GM12878 (cell line): ENCODE data around the gene TMEM253. TPM values are rescaled to one million over a fixed set of nuclear protein-coding genes. Genes with fewer than 3 reads are reported as not detected.

Source experiments
- ATAC-seq: fragments of 200-7000 bp; cut with Tn5 transposase; 3 replicates; pipeline ENCODE4 v1.9.1; 2020; ENCODE audit warnings: mild to moderate bottlenecking, moderate library complexity
- BruUV-seq: library from RNA; stranded (reverse); fragments of 400-500 nt; replicated peaks from 2 replicates; lab custom pipeline; 2021; lab: Mats Ljungman, UMichigan
- CTCF ChIA-PET: fragments of 300-600 bp; sonication (Branson Sonifier 250); formaldehyde crosslinking; extraction: SDS; loops from one replicate; lab custom pipeline; 2021; ENCODE audit warnings: inconsistent platforms; lab: Yijun Ruan, JAX
- POLR2A ChIA-PET: fragments of 350-600 bp; formaldehyde crosslinking; extraction: SDS; loops from one replicate; lab custom pipeline; 2021; ENCODE audit warnings: inconsistent platforms; lab: Charles Lee
- RAD21 ChIA-PET: fragments of 300-600 bp; sonication (Branson Sonifier 250); formaldehyde crosslinking; loops from one replicate; lab custom pipeline; 2023; ENCODE audit warnings: antibody characterized with exemption; ENCODE audit not compliant: unreplicated experiment; lab: Charles Lee
- SMC1A ChIA-PET: fragments of 300-600 bp; sonication (Branson Sonifier 250); formaldehyde crosslinking; loops from one replicate; lab custom pipeline; 2023; ENCODE audit not compliant: unreplicated experiment, uncharacterized antibody; lab: Charles Lee
- DNase-seq: peaks from one replicate; pipeline ENCODE4 v3.0.0-alpha.2; 2011; ENCODE audit warnings: low read depth, low spot score
- FAIRE-seq: peaks from 3 replicates; lab custom pipeline; 2011; peaks lifted over from hg19 to GRCh38; lab: Jason Lieb, UNC
- H2AFZ ChIP-seq: 2 replicates; pipeline ENCODE4 v1.6.0; 2011; ENCODE audit warnings: low read depth, low read length, control low read depth; ENCODE audit not compliant: control insufficient read depth
- H3K27ac ChIP-seq: 2 replicates; pipeline ENCODE4 v1.5.1; 2011; ENCODE audit warnings: control low read depth; ENCODE audit not compliant: control insufficient read depth, insufficient read depth
- H3K27me3 ChIP-seq, 2 experiments: replicated peaks in 1 of 2; 2 replicates each; pipeline versions ENCODE4 v1.6.0 to v1.6.1; 2011; ENCODE audit warnings: low read length in 1 of 2; ENCODE audit not compliant: control insufficient read depth in 2 of 2, insufficient read depth in 2 of 2
- H3K36me3 ChIP-seq, 2 experiments: 2 replicates each; pipeline ENCODE4 v1.5.1; 2011; ENCODE audit warnings: low read length in 1 of 2; ENCODE audit not compliant: control insufficient read depth in 2 of 2, insufficient read depth in 2 of 2
- H3K4me1 ChIP-seq: 2 replicates; pipeline ENCODE4 v1.6.1; 2011; ENCODE audit warnings: mild to moderate bottlenecking, low read length, moderate library complexity, mixed read lengths; ENCODE audit not compliant: control insufficient read depth, insufficient read depth
- H3K4me2 ChIP-seq: 2 replicates; pipeline ENCODE4 v1.6.0; 2011; ENCODE audit warnings: control low read depth; ENCODE audit not compliant: control insufficient read depth, insufficient read depth
- H3K4me3 ChIP-seq: fragments of 200-600 bp; sonication (generic); 2 replicates; pipeline ENCODE4 v1.5.1; 2016
- H3K79me2 ChIP-seq: 2 replicates; pipeline ENCODE4 v1.6.0; 2011; ENCODE audit warnings: low read length; ENCODE audit not compliant: control insufficient read depth, insufficient read depth
- H3K9ac ChIP-seq: 2 replicates; pipeline ENCODE4 v1.8.0; 2011; ENCODE audit warnings: low read length, control low read depth, mixed read lengths; ENCODE audit not compliant: control insufficient read depth, insufficient read depth
- H3K9me3 ChIP-seq: replicated peaks from 3 replicates; pipeline ENCODE4 v1.5.1; 2011; ENCODE audit warnings: mild to moderate bottlenecking, low read length; ENCODE audit not compliant: control insufficient read depth, insufficient read depth
- H4K20me1 ChIP-seq: 2 replicates; pipeline ENCODE4 v1.6.0; 2011; ENCODE audit not compliant: control insufficient read depth, insufficient read depth
- ASH2L ChIP-seq: fragments of 300-600, 200-600 bp; sonication (generic); IDR thresholded peaks from 2 replicates; pipeline ENCODE4 v1.6.1; 2017; ENCODE audit warnings: low read depth, mild to moderate bottlenecking, borderline replicate concordance
- BMI1 ChIP-seq: fragments of 450-650 bp; IDR thresholded peaks from 2 replicates; pipeline ENCODE4 v1.6.1; 2016; ENCODE audit warnings: mild to moderate bottlenecking, moderate library complexity, borderline replicate concordance
- CTCF ChIP-seq, 3 experiments: IDR thresholded peaks in 2 of 3; conservative IDR thresholded peaks in 1 of 3; 2 replicates each; pipeline ENCODE4 v1.5.1; 2011; ENCODE audit warnings: low read depth in 3 of 3, low read length in 3 of 3, mild to moderate bottlenecking in 3 of 3, control low read depth in 2 of 3, moderate library complexity in 2 of 3, inconsistent platforms in 1 of 3, mixed read lengths in 1 of 3; ENCODE audit not compliant: control insufficient read depth in 2 of 3, insufficient read depth in 1 of 3; ENCODE audit errors: extremely low read depth in 1 of 3
- E2F8 ChIP-seq: fragments of 450-650 bp; IDR thresholded peaks from 2 replicates; pipeline ENCODE4 v1.6.1; 2018; ENCODE audit warnings: mild to moderate bottlenecking, low read depth, moderate library complexity; ENCODE audit not compliant: partially characterized antibody
- FOXM1 ChIP-seq: IDR thresholded peaks from 2 replicates; pipeline ENCODE4 v1.6.1; 2012; ENCODE audit warnings: low read depth, mild to moderate bottlenecking, inconsistent platforms, low read length, moderate library complexity
- GATAD2B ChIP-seq: fragments of 450-650 bp; conservative IDR thresholded peaks from 2 replicates; pipeline ENCODE4 v1.6.1; 2017; ENCODE audit warnings: low read depth, mild to moderate bottlenecking, moderate library complexity
- JUND ChIP-seq: IDR thresholded peaks from 2 replicates; pipeline ENCODE4 v1.6.1; 2012; ENCODE audit warnings: low read depth, mild to moderate bottlenecking, low read length, improper control_type of control experiment, moderate library complexity
- MYB ChIP-seq: fragments of 150-350 bp; IDR thresholded peaks from 2 replicates; pipeline ENCODE4 v1.6.1; 2014; ENCODE audit warnings: mild to moderate bottlenecking, low read depth, low read length, borderline replicate concordance
- NBN ChIP-seq: fragments of 450-650 bp; IDR thresholded peaks from 2 replicates; pipeline ENCODE4 v1.6.1; 2016
- NFXL1 ChIP-seq: fragments of 450-650 bp; IDR thresholded peaks from 2 replicates; pipeline ENCODE4 v1.6.1; 2017; ENCODE audit warnings: antibody characterized with exemption, mild to moderate bottlenecking, borderline replicate concordance
- PAX5 ChIP-seq: IDR thresholded peaks from 2 replicates; pipeline ENCODE4 v1.6.1; 2011; ENCODE audit warnings: low read depth, low read length, borderline replicate concordance
- RBBP5 ChIP-seq: fragments of 200-600 bp; sonication (generic); conservative IDR thresholded peaks from 2 replicates; pipeline ENCODE4 v1.6.1; 2016
- SREBF2 ChIP-seq: IDR thresholded peaks from 2 replicates; pipeline ENCODE4 v1.6.1; 2012; ENCODE audit warnings: mild to moderate bottlenecking, low read length
- STAT1 ChIP-seq: fragments of 450-650 bp; conservative IDR thresholded peaks from 2 replicates; pipeline ENCODE4 v1.6.1; 2014; ENCODE audit warnings: antibody characterized with exemption, mild to moderate bottlenecking
- STAT3 ChIP-seq: IDR thresholded peaks from 2 replicates; pipeline ENCODE4 v1.6.1; 2011; ENCODE audit warnings: low read depth, low read length, improper control_type of control experiment
- YBX1 ChIP-seq: fragments of 450-650 bp; IDR thresholded peaks from 2 replicates; pipeline ENCODE4 v1.6.1; 2016; ENCODE audit warnings: antibody characterized with exemption
- WGBS: methylation state at CpG from one replicate; pipeline ENCODE4 v1.1.6; 2016; ENCODE audit warnings: low lambda C conversion rate; ENCODE audit not compliant: insufficient replicate concordance, insufficient coverage; ENCODE audit errors: missing lambda C conversion rate; 5-methylcytosine and 5-hydroxymethylcytosine counted together
- in situ Hi-C: fragments of 300-500 bp; cut with MboI; formaldehyde crosslinking; loops from 9 replicates; pipeline ENCODE4 v1.14.3; 2018; ENCODE audit warnings: mixed read lengths
- intact Hi-C: fragments of 100-400 bp; cut with micrococcal nuclease; formaldehyde crosslinking; loops from one replicate; pipeline ENCODE4 v1.14.2; 2022; ENCODE audit not compliant: unreplicated experiment
- polyA plus RNA-seq, 11 experiments: library from polyadenylated mRNA; depleted of rRNA in 4 of 11; unstranded in 6 of 11; stranded (reverse) in 5 of 11; fragments of >200 nt; fragmentation: Nextera tagmentation in 4 of 11; fragmentation: Illumina TruSeq in 1 of 11; extraction: Ambion mirVana in 4 of 11; extraction: Trizol in 1 of 11; gene quantifications; 1 replicate in 1 of 11; 2 replicates in 10 of 11; pipeline versions ENCODE4 v1.2.1 to v1.2.3, GENCODE V29; 2011 to 2016; ENCODE audit warnings: inconsistent platforms in 2 of 11, missing spikeins in 2 of 11, low read depth in 1 of 11
- total RNA-seq, 4 experiments: library from RNA; depleted of rRNA in 3 of 4; stranded (reverse); fragments of >200 nt in 3 of 4; fragmentation: Illumina TruSeq in 1 of 4; extraction: Trizol in 1 of 4; gene quantifications; 2 replicates each; pipeline versions ENCODE4 v1.2.1 to v1.2.3, GENCODE V29; 2013 to 2021
- TF ChIP-seq, protein P1 (sequence below): IDR thresholded peaks from 2 replicates; pipeline ENCODE4 v1.6.1; 2011; ENCODE audit warnings: low read depth, low read length, improper control_type of control experiment, borderline replicate concordance
- TF ChIP-seq, protein P2 (sequence below): IDR thresholded peaks from 2 replicates; pipeline ENCODE4 v1.6.1; 2011; ENCODE audit warnings: low read depth, mild to moderate bottlenecking, low read length, moderate library complexity, borderline replicate concordance; ENCODE audit errors: extremely low read depth

TMEM253 gene
- total and polyA plus RNA-seq, 10 of the 15 experiments (the other 5 are each of a cell fraction or from before 2014, with no cell fraction given) = 0.11 to 0.48 TPM; not detected in 8

- WGBS = 44% methylated on average over 17 of the region's 17 CpGs
- no peak for TF ChIP-seq RBBP5
- no peak for TF ChIP-seq NBN
- TF ChIP-seq GATAD2B = no peak
- no peak for TF ChIP-seq MYB
- TF ChIP-seq ASH2L = no peak
- TF ChIP-seq BMI1 = no peak
- no peak for TF ChIP-seq SREBF2
- no peak for TF ChIP-seq NFXL1
- TF ChIP-seq E2F8 = no peak
- TF ChIP-seq, protein P1, sequence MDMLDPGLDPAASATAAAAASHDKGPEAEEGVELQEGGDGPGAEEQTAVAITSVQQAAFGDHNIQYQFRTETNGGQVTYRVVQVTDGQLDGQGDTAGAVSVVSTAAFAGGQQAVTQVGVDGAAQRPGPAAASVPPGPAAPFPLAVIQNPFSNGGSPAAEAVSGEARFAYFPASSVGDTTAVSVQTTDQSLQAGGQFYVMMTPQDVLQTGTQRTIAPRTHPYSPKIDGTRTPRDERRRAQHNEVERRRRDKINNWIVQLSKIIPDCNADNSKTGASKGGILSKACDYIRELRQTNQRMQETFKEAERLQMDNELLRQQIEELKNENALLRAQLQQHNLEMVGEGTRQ = no peak
- no peak for TF ChIP-seq PAX5
- TF ChIP-seq FOXM1 = no peak
- TF ChIP-seq JUND = no peak
- TF ChIP-seq STAT3 = no peak
- TF ChIP-seq, protein P2, sequence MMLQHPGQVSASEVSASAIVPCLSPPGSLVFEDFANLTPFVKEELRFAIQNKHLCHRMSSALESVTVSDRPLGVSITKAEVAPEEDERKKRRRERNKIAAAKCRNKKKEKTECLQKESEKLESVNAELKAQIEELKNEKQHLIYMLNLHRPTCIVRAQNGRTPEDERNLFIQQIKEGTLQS = no peak
- TF ChIP-seq YBX1 = no peak
- no peak for TF ChIP-seq CTCF (IDR thresholded peaks at IDR 0.05 in 2 of 3, conservative IDR thresholded peaks at IDR 0.05 in 1 of 3; ENCODE audit: control insufficient read depth in 2 of 3, extremely low read depth in 1 of 3, insufficient read depth in 1 of 3, low read depth in 3 of 3, low read length in 3 of 3)
- TF ChIP-seq STAT1 = no peak
Observed at GRCh38 chr14:21084998-21085853, 15.6 kb upstream of the TMEM253 start.

More at GRCh38 chr14:21084998-21085853, 15.6 kb upstream of the TMEM253 start:
- SMC1A ChIA-PET = interaction anchor here (0.9 kb wide), 1 partner anchor 17 kb away, joined by 4 read pairs; no protein-coding TSS in a partner anchor
- H3K27ac ChIP-seq = no peak overlapping the region
- CTCF ChIA-PET = interaction anchor here (0.6 to 5.6 kb wide), 10 partner anchors 8 to 71 kb away, joined by 3 to 61 read pairs (median 6); partner anchors contain the start of gene TMEM253
- no peaks in the 10 kb centered on the region for H3K36me3 ChIP-seq
- no peak for ATAC-seq
- no peak for DNase-seq
- no peaks in the 10 kb centered on the region for H3K79me2 ChIP-seq
- POLR2A ChIA-PET = no interaction called here
- no peaks in the 10 kb centered on the region for H4K20me1 ChIP-seq
- BruUV-seq = no TSS peak
- in situ Hi-C loops (no loop called here), intact Hi-C loops (no loop called here)
- H2AFZ ChIP-seq = no peak overlapping the region
- RAD21 ChIA-PET = no interaction called here
- H3K9me3 ChIP-seq = no peaks in the 10 kb centered on the region
- no peaks in the 10 kb centered on the region for H3K4me1 ChIP-seq
- H3K4me3 ChIP-seq = no peak overlapping the region
- H3K9ac ChIP-seq = no peak overlapping the region
- FAIRE-seq = no peak
- H3K27me3 ChIP-seq = peaks cover 0 to 2% of the 10 kb centered on the region in 2 experiments; a peak in 1 of 4 replicates
- no peak overlapping the region for H3K4me2 ChIP-seq
